SK-N-SH treated with all-trans-retinoic acid at 6 μM for 48 hours (cell line): ENCODE results near the gene DHODH.

Experiments used
- ATAC-seq: fragments of 200-7000 bp; cut with Tn5 transposase; 3 replicates; pipeline ENCODE4 v1.9.1; 2020; ENCODE audit warnings: mild to moderate bottlenecking, moderate library complexity
- ARNTL ChIP-seq: fragments of 450-650 bp; formaldehyde crosslinking; IDR thresholded peaks from 2 replicates; pipeline ENCODE4 v1.5.0; 2020; ENCODE audit warnings: low read depth, mild to moderate bottlenecking, moderate library complexity, borderline replicate concordance
- BACH2 ChIP-seq: fragments of 250-450 bp; sonication (Bioruptor Pico); IDR thresholded peaks from 2 replicates; pipeline ENCODE4 v1.9.0; 2021; ENCODE audit warnings: mild to moderate bottlenecking, borderline replicate concordance
- CREB5 ChIP-seq: fragments of 250-450 bp; sonication (Bioruptor Pico); IDR thresholded peaks from 2 replicates; pipeline ENCODE4 v1.5.1; 2020; ENCODE audit warnings: low read depth, mild to moderate bottlenecking, moderate library complexity
- CSDC2 ChIP-seq: fragments of 250-450 bp; sonication (Bioruptor Pico); IDR thresholded peaks from 2 replicates; pipeline ENCODE4 v1.5.0; 2020; ENCODE audit warnings: mild to moderate bottlenecking, moderate library complexity
- CSRNP3 ChIP-seq: fragments of 250-450 bp; sonication (Bioruptor Pico); IDR thresholded peaks from 2 replicates; pipeline ENCODE4 v1.5.1; 2021; ENCODE audit warnings: mild to moderate bottlenecking, moderate library complexity
- ESRRG ChIP-seq: fragments of 250-450 bp; sonication (Bioruptor Pico); IDR thresholded peaks from 2 replicates; pipeline ENCODE4 v1.6.1; 2021; ENCODE audit warnings: mild to moderate bottlenecking
- GLIS3 ChIP-seq: fragments of 250-450 bp; sonication (Bioruptor Pico); IDR thresholded peaks from 2 replicates; pipeline ENCODE4 v1.5.0; 2020; ENCODE audit warnings: mild to moderate bottlenecking, moderate library complexity
- ISL1 ChIP-seq: fragments of 250-450 bp; sonication (Bioruptor Pico); IDR thresholded peaks from 2 replicates; pipeline ENCODE4 v2.1.2; 2022; ENCODE audit warnings: mild to moderate bottlenecking, moderate library complexity
- OSR1 ChIP-seq: fragments of 250-450 bp; sonication (Bioruptor Pico); IDR thresholded peaks from 2 replicates; pipeline ENCODE4 v1.8.0; 2022; ENCODE audit warnings: moderate library complexity, mild to moderate bottlenecking, inconsistent platforms
- PATZ1 ChIP-seq: fragments of 250-450 bp; sonication (Bioruptor Pico); IDR thresholded peaks from 2 replicates; pipeline ENCODE4 v1.8.0; 2020; ENCODE audit warnings: mild to moderate bottlenecking, moderate library complexity, borderline replicate concordance
- POU6F1 ChIP-seq: fragments of 250-450 bp; sonication (Bioruptor Pico); IDR thresholded peaks from 2 replicates; pipeline ENCODE4 v1.8.0; 2021; ENCODE audit warnings: low read depth, mild to moderate bottlenecking, moderate library complexity, borderline replicate concordance
- PPARA ChIP-seq: fragments of 250-450 bp; sonication (Bioruptor Pico); IDR thresholded peaks from 2 replicates; pipeline ENCODE4 v1.5.0; 2020; ENCODE audit warnings: mild to moderate bottlenecking, borderline replicate concordance
- RARB ChIP-seq: fragments of 250-450 bp; sonication (Bioruptor Pico); IDR thresholded peaks from 2 replicates; pipeline ENCODE4 v1.8.0; 2021; ENCODE audit warnings: mild to moderate bottlenecking, moderate library complexity
- SNAI2 ChIP-seq: fragments of 250-450 bp; sonication (Bioruptor Pico); IDR thresholded peaks from 2 replicates; pipeline ENCODE4 v1.5.0; 2020; ENCODE audit warnings: mild to moderate bottlenecking, moderate library complexity
- TCF4 ChIP-seq: fragments of 250-450 bp; sonication (Bioruptor Pico); IDR thresholded peaks from 2 replicates; pipeline ENCODE4 v1.8.0; 2021; ENCODE audit warnings: mild to moderate bottlenecking, moderate library complexity, borderline replicate concordance
- TOX ChIP-seq: fragments of 250-450 bp; sonication (Bioruptor Pico); IDR thresholded peaks from 2 replicates; pipeline ENCODE4 v1.8.0; 2021; ENCODE audit warnings: mild to moderate bottlenecking, moderate library complexity, borderline replicate concordance
- TSHZ2 ChIP-seq: fragments of 250-450 bp; sonication (Bioruptor Pico); IDR thresholded peaks from 2 replicates; pipeline ENCODE4 v1.5.0; 2020; ENCODE audit warnings: mild to moderate bottlenecking, moderate library complexity
- ZC3H10 ChIP-seq: fragments of 250-450 bp; sonication (Bioruptor Pico); IDR thresholded peaks from 2 replicates; pipeline ENCODE4 v1.5.1; 2021; ENCODE audit warnings: mild to moderate bottlenecking, moderate library complexity
- ZFP3 ChIP-seq: fragments of 250-450 bp; sonication (Bioruptor Pico); IDR thresholded peaks from 2 replicates; pipeline ENCODE4 v1.5.0; 2020; ENCODE audit warnings: mild to moderate bottlenecking, moderate library complexity
- ZFP30 ChIP-seq: fragments of 450-650 bp; formaldehyde crosslinking; IDR thresholded peaks from 2 replicates; pipeline ENCODE4 v1.5.0; 2022; ENCODE audit warnings: mild to moderate bottlenecking, moderate library complexity
- ZNF565 ChIP-seq: fragments of 450-650 bp; formaldehyde crosslinking; conservative IDR thresholded peaks from 2 replicates; pipeline ENCODE4 v1.5.0; 2020; ENCODE audit warnings: low read depth, mild to moderate bottlenecking, moderate library complexity
- ZNF70 ChIP-seq: fragments of 450-650 bp; formaldehyde crosslinking; IDR thresholded peaks from 2 replicates; pipeline ENCODE4 v1.5.0; 2020; ENCODE audit warnings: mild to moderate bottlenecking, moderate library complexity
- ZNF8 ChIP-seq: fragments of 450-650 bp; formaldehyde crosslinking; IDR thresholded peaks from 2 replicates; pipeline ENCODE4 v1.5.0; 2020; ENCODE audit warnings: mild to moderate bottlenecking, moderate library complexity

The DHODH gene

GRCh38 chr16:72029567-72030271 is 21.2 kb downstream of the DHODH start:
- TF ChIP-seq OSR1, result no peak
- ATAC-seq, result no peak

- no peak for ATAC-seq
- TF ChIP-seq OSR1 (no peak), ZNF565 (CRISPR knock-in tag) (no peak), ZNF8 (CRISPR knock-in tag) (no peak), TCF4 (no peak), SNAI2 (CRISPR knock-in tag) (no peak), CREB5 (CRISPR knock-in tag) (no peak), ESRRG (CRISPR knock-in tag) (no peak), ZFP30 (no peak), PATZ1 (no peak), ARNTL (CRISPR knock-in tag) (no peak), CSDC2 (CRISPR knock-in tag) (no peak), ZNF70 (CRISPR knock-in tag) (no peak), ISL1 (CRISPR knock-in tag) (no peak), PPARA (no peak), BACH2 (CRISPR knock-in tag) (no peak), ZC3H10 (CRISPR knock-in tag) (no peak), CSRNP3 (no peak), RARB (no peak), TOX (CRISPR knock-in tag) (no peak)
- TF ChIP-seq, all 23 proteins: peak for 0
Observed at GRCh38 chr16:72033437-72033836, 24.9 kb downstream of the DHODH start.

- no peak for ATAC-seq
- no peak for TF ChIP-seq ZFP3 (CRISPR knock-in tag)
- TF ChIP-seq ZNF565 (CRISPR knock-in tag), result no peak
- no peak for TF ChIP-seq TOX (CRISPR knock-in tag)
- no peak for TF ChIP-seq ZNF70 (CRISPR knock-in tag)
- no peak for TF ChIP-seq ZC3H10 (CRISPR knock-in tag)
- no peak for TF ChIP-seq GLIS3 (CRISPR knock-in tag)
- TF ChIP-seq TCF4, result no peak
- TF ChIP-seq OSR1, result no peak
- TF ChIP-seq TSHZ2, result no peak
- TF ChIP-seq POU6F1 (CRISPR knock-in tag), result no peak
- no peak for TF ChIP-seq CSRNP3
- TF ChIP-seq ISL1 (CRISPR knock-in tag), result no peak
- TF ChIP-seq SNAI2 (CRISPR knock-in tag), result no peak
- no peak for TF ChIP-seq ARNTL (CRISPR knock-in tag)
- TF ChIP-seq, all 23 proteins: peak for 0
Observed at GRCh38 chr16:72036098-72036497, 27.6 kb downstream of the DHODH start.
